ENCODE measurements around the gene PTPRN2.
"Not testable (repeated sequence)": the region's sequence is repeated elsewhere in the genome, so short reads cannot be mapped to it uniquely, and the experiment has no call there.

Gene PTPRN2

DNA sequence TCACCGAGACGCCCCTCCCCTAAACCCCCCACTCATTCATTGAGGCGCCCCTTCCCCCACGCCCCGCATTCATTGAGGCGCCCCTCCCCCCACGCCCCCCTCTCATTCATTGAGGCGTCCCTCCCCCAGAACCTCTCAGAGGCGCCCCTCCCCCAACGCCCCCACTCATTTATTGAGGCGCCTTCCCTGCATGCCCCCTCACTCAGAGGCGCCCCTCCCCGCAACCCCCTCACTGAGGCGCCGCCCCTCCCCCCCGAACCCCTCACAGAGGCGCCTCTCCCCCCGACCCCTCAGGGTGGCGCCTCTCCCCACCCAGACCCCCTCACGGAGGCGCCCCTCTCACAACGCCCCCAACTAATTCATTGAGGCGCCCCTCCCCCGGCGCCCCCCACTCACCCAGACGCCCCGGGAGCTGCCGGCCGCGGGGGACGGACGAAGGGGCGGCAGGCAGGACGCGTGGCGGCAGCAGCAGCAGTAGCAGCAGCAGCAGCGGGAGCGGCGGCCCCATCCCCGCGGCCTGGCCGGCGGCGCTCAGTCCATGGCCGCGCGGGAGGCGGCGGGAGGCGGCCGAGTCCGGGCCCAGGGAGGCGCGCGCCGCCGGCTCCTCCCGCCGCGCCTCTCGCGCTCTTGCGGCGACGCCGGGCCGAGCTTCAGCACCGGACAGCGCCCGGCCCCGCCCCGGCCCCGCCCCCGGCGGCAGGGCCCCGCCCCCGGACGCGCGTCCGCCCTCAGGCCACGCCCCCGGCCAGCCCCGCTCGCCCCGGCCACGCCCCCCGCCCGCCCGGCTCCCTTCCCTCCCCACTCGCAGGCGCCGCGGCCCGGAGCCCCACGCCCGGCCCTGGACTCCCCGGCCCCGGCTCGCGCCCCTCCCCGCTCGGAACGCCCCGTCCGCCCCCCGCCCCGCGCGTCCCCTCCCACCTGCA lies at the start of gene PTPRN2:
TSS of gene PTPRN2 (minus strand) at position 662 of the 923 bp plus-strand sequence.
- no peak for DNase-seq

- no peak for DNase-seq
Measured at GRCh38 chr7:158633055-158633956, 45.7 kb upstream of the PTPRN2 start.

DNA sequence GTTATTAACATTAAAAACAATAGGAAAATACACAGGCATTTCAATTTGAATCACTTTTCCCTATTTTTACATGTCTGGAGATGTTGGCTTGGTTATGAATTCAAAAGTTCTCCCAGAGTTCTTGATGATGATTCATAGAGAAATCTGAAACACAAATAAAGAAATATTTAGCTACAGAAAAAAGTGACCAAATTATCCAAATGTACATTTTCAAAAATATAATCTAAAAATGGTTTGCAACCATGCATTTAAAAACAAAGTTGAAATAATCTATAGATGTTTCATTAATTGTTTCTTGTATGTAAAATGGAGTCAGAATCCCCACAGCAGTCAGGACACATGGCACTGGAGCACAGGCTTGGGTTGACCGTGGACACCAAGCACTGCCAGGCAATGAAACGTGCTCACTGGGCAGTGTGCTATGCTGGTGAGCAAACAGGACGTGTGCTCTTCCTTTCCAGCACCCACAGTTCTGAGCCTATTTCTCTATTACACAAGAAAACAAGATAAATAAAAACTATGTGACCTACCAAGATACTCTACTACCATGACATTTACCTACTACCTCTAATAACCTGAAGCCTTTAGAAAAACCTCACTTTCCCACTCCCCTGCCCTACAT lies 44.1 kb upstream of the PTPRN2 start:
- DNase-seq, result no peak

DNA sequence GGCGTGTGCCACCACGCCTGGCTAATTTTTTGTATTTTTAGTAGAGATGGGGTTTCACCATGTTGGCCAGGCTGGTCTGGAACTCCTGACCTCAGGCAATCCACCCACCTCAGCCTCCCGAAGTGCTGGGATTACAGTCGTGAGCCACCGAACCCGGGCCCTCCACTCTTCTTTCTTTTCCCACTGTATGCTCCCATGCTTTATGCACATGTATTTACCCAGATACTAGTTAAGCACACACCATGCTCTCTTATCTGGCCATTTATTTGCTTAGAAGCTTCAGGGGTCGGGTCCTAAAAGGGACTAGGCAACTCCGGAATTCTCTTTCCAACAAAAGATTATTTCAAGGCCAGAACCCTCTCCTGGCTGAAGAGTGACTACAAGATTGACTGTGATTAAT lies 38.7 kb upstream of the PTPRN2 start:
- DNase-seq, result not testable (repeated sequence)

- no peak for DNase-seq
Measured at GRCh38 chr7:158623241-158623640, 35.6 kb upstream of the PTPRN2 start.

GRCh38 chr7:158620839-158621441 lies 33.3 kb upstream of the PTPRN2 start:
- no peak for DNase-seq

- DNase-seq, result no peak
Measured at GRCh38 chr7:158620418-158620817, 32.8 kb upstream of the PTPRN2 start.

GRCh38 chr7:158618745-158619140 lies 31.1 kb upstream of the PTPRN2 start:
- no peak for DNase-seq

GRCh38 chr7:158617737-158618128 lies 30.1 kb upstream of the PTPRN2 start:
- no peak for DNase-seq

DNA sequence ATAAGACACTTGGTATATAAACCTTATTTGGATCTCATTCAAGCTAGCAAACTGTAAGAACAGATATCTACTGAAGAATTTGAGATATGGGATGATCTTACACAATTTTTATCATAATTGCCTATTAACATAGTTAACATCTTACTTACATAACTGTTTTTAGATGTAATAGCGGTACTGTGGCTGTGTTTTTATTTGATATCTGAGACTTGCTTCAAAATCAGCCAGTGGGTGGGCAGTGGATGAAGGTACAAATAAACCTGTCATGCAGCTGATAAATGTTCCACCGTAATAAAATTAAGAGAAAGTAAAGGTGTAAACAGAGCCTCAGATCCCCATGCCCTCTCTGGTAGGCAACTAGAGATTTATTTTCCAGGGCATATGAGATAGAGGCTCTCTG lies 28.4 kb upstream of the PTPRN2 start:
- no peak for DNase-seq

- no peak for DNase-seq
Measured at GRCh38 chr7:158614700-158615099, 27.1 kb upstream of the PTPRN2 start.

DNA sequence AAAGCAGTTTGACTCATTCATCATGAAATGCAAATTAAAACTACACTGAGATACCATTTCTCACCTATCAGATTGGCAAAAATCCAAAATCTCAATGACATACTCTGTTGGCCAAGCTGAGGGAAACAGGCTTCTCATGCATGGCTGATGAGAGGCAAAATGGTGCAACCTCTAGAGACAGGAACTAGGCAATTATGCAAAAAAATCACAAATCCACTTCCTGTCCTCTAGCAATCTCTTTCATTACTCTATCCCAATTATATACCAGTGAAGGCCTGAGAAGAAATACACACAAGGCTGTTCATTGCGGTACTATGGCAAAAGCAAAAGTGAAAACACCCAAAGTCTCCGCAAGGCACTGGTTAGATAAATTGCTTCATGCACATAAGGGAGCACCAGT lies 25.9 kb upstream of the PTPRN2 start:
- no peak for DNase-seq

DNA sequence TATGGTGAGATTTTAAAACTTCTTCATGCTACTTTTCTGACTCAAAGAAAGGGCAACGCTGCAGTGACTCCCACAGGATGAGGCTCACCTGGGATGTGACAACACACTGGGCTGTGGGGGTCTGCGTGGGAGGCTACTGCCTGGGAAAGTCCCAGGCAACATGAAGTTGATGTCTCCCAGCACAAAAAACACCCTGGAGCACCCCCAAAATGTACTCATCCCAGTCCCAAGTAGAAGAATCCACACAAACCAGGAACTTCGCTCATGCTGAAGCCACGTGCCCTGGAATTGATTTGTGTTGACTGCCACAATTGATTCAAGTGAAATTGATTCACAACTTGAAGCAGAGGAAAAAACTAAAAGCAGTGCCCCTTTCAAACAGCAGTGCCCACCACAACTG lies 24.9 kb upstream of the PTPRN2 start:
- DNase-seq, result no peak

GRCh38 chr7:158611541-158611940 lies 23.9 kb upstream of the PTPRN2 start:
- DNase-seq, result no peak

- DNase-seq, result no peak
Measured at GRCh38 chr7:158609313-158609974, 21.8 kb upstream of the PTPRN2 start.

GRCh38 chr7:158607563-158607962 lies 19.9 kb upstream of the PTPRN2 start:
- DNase-seq, result no peak

DNA sequence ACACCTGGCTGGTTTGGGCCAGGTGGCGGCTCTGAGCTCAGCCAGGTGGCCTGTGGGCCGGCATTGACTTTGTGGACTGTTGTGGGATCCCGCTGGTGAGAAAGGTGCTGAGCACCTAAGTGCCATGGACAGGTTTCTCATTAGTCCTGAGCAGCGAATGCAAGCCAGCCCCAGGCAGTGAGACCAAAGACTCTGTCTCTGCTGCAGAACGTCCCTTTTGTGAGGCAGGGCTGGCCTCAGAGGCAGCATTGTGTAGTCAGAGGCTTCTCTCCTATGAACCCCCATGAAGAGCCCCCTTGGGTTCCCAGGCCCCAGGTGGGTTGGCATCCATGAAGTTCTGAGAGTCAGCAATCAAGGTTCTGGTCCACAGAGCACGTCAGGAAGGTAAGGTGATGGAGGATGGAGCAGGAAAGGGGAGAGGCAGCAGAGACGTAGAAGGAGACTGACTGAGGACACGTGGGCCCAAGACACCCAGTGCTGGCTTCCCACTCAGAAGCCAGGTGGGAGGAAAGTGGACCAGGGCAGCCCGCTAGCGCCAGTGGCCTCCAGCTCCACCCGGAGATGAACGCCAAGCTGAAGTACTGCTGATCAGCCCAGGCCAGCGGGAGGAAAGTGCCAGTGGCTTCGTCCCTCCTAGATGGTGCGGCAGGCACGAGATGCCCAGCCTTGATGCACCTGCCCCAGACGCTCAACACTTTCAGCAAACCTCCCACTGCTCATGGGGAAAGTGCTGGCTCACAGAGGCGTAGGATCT lies 19.2 kb upstream of the PTPRN2 start:
- no peak for DNase-seq

DNA sequence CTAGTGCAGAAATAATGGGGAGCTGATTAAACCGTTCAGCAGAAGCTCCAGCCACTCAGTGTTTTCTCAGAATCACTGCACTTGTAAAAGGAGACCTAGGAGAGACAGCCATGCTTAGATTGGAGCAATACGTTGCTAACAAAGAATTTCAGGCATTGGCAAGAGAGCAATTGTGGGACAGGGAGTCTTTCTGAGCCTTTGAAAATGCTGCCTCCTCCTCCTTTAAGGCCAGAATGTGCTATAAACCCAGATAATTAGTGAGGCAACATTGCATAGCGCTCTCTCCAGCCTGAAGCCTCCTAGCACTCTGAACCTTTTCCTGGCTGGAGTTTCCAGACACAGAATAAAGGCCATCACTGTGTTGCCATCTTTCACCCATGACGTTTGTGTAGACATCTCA lies 18.5 kb upstream of the PTPRN2 start:
- DNase-seq, result no peak

DNA sequence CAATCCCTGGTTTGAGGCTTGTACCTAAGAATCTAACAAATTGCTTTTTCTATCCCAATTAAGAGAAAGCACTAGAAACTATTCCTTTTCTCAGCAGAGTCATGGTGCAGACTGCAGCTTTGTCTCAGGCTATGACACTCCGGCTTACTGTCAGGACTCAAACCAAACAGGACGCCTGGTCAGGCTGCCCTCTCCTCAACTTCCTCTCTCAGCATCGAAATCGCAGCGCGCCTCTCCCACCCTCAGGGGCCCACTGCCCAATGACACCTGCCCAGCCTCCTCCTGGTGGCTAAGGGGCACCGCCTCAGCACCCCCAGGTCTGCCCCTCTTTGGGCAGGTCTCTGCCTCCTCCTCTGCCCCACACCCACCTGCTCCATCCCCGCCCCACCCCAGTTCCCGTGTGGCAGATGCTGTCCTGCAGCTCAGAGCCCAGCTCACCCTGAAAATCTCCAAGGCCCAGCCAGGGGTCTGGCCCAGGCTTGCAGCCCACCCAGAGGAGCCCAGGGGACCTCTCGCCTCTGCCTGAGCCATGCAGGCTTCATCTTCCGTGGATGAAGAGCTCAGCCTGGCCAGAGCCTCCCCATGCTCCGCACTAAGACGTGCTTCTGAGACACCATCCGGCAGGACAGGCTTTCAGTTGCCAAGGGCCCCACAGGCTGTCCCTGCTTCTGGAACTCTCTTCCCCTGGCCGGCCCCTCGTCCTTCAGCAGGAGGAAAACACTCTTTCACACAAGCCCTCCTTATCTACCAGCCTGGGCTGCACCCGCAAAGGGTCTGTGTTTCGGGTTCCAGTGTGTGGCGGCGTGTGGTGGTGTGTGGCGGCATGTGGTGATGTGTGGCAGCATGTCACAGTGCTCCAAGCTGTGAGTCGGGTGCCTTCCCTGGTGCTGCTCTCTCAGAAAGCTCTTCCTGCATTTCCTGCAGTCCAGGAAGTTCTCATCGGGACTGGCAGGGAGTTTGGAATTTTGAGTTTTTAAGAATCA lies 16.4 kb upstream of the PTPRN2 start:
- no peak for DNase-seq

Measured in NCI-H1417 treated with DMSO at 0.1 percent for 48 hours (cell line).